Measurements from ENCODE around the gene BDH1.
"Not testable (repeated sequence)": the region's sequence is repeated elsewhere in the genome, so short reads cannot be mapped to it uniquely, and the experiment has no call there.

The BDH1 gene
- total RNA-seq, result 37.2 to 55.6 reads per million in 2 experiments

- DNase-seq (ENCODE audit: low read depth), result peak; percentile 31
These were observed at the start of gene BDH1 for GRCh38 chr3:197555281-197556261. BDH1 (minus strand) TSS chr3:197555968; CDS start chr3:197546443, 9,525 bp downstream.

GRCh38 chr3:197603317-197603933, 47.7 kb upstream of the BDH1 start:
- no peak for DNase-seq (ENCODE audit: low read depth)

- DNase-seq (ENCODE audit: low read depth), result not testable (repeated sequence)
These were observed 46.6 kb upstream of the BDH1 start for GRCh38 chr3:197602351-197602750.

GRCh38 chr3:197601566-197601840, 45.7 kb upstream of the BDH1 start:
- DNase-seq (ENCODE audit: low read depth), result not testable (repeated sequence)

- no peak for DNase-seq (ENCODE audit: low read depth)
These were observed 45.2 kb upstream of the BDH1 start for GRCh38 chr3:197600796-197601565.

GRCh38 chr3:197599089-197599765, 43.5 kb upstream of the BDH1 start:
- peak; percentile 68 for DNase-seq (ENCODE audit: low read depth)

GRCh38 chr3:197598404-197598980, 42.7 kb upstream of the BDH1 start:
- no peak for DNase-seq (ENCODE audit: low read depth)

GRCh38 chr3:197597335-197597734, 41.6 kb upstream of the BDH1 start:
- DNase-seq (ENCODE audit: low read depth), result no peak

- no peak for DNase-seq (ENCODE audit: low read depth)
These were observed 39.9 kb upstream of the BDH1 start for GRCh38 chr3:197595470-197596185.

GRCh38 chr3:197593046-197593380, 37.2 kb upstream of the BDH1 start:
- no peak for DNase-seq (ENCODE audit: low read depth)

GRCh38 chr3:197592361-197593045, 36.7 kb upstream of the BDH1 start:
- DNase-seq (ENCODE audit: low read depth), result no peak

GRCh38 chr3:197591816-197592215, 36.0 kb upstream of the BDH1 start:
- no peak for DNase-seq (ENCODE audit: low read depth)

GRCh38 chr3:197590313-197590962, 34.7 kb upstream of the BDH1 start:
- no peak for DNase-seq (ENCODE audit: low read depth)

GRCh38 chr3:197589545-197589944, 33.8 kb upstream of the BDH1 start:
- DNase-seq (ENCODE audit: low read depth), result no peak

GRCh38 chr3:197586768-197587167, 31.0 kb upstream of the BDH1 start:
- DNase-seq (ENCODE audit: low read depth), result not testable (repeated sequence)

- DNase-seq (ENCODE audit: low read depth), result no peak
These were observed 30.4 kb upstream of the BDH1 start for GRCh38 chr3:197586181-197586580.

- no peak for DNase-seq (ENCODE audit: low read depth)
These were observed 29.0 kb upstream of the BDH1 start for GRCh38 chr3:197584733-197585132.

- no peak for DNase-seq (ENCODE audit: low read depth)
These were observed 27.6 kb upstream of the BDH1 start for GRCh38 chr3:197583371-197583770.

GRCh38 chr3:197580253-197580691, 24.5 kb upstream of the BDH1 start:
- DNase-seq (ENCODE audit: low read depth), result no peak

GRCh38 chr3:197578376-197578775, 22.6 kb upstream of the BDH1 start:
- no peak for DNase-seq (ENCODE audit: low read depth)
